Measurements from ENCODE around the gene PRKAR2B.

PRKAR2B gene

DNA sequence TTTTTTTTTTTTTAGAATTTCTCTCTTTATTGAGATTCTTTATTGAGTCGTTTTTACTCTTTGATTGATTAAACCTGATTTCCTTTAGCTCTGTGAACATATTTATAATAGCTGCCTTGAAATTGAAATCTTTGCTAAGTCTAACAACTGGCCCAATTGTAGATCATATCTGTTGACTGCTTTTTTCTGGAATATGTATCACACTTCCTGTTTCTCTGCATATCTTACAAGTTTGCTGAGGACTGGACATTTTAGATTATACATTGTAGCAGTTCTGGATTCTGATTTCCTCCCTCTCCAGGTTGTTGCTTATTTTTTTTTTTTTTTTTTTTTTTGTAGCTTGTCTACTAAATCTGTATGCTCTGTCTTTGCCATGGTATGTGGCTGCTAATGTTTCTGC, 56.3 kb downstream of the PRKAR2B start:
- TF ChIP-seq, protein P1, sequence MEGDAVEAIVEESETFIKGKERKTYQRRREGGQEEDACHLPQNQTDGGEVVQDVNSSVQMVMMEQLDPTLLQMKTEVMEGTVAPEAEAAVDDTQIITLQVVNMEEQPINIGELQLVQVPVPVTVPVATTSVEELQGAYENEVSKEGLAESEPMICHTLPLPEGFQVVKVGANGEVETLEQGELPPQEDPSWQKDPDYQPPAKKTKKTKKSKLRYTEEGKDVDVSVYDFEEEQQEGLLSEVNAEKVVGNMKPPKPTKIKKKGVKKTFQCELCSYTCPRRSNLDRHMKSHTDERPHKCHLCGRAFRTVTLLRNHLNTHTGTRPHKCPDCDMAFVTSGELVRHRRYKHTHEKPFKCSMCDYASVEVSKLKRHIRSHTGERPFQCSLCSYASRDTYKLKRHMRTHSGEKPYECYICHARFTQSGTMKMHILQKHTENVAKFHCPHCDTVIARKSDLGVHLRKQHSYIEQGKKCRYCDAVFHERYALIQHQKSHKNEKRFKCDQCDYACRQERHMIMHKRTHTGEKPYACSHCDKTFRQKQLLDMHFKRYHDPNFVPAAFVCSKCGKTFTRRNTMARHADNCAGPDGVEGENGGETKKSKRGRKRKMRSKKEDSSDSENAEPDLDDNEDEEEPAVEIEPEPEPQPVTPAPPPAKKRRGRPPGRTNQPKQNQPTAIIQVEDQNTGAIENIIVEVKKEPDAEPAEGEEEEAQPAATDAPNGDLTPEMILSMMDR (IDR thresholded peaks at IDR 0.05) = no peak
- no peak overlapping the region for H3K4me3 ChIP-seq (ENCODE audit: low read depth in 1 of 2, low read length in 1 of 2)
- H3K27ac ChIP-seq = no peak overlapping the region

DNA sequence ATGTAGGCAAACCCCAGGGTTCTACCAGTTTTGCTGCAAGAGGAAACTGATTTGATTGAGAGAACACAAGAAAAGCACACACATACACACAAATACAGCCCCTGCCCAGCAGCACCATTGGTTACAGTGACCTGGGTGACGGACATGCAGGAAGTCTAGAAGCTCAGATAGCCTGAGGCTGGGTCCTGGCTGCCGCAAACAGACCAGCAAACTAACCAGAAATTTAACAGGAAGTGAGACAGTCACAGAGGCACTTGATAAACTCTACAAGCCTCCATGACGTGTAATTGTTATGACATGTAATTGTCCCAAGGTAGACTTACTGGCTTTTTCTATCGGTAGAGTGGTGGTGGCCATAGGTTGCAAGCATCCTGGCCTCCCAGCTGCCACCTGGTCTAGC, 58.9 kb downstream of the PRKAR2B start:
- Histone ChIP-seq H3K4me1 (ENCODE audit: control insufficient read depth in 1 of 2, insufficient read depth in 1 of 2, low read depth in 1 of 2, low read length in 1 of 2) (no peaks in the 10 kb centered on the region), H3K36me3 (no peaks in the 10 kb centered on the region), H3K4me3 (ENCODE audit: low read depth in 1 of 2, low read length in 1 of 2) (no peak overlapping the region), H3K9me3 (no peaks in the 10 kb centered on the region), H3K27ac (no peak overlapping the region), H3K27me3 (no peaks in the 10 kb centered on the region)
- TF ChIP-seq, protein P1 (IDR thresholded peaks at IDR 0.05) = no peak

More for the DNA sequence above, 56.3 kb downstream of the PRKAR2B start:
- Histone ChIP-seq H3K9me3 (no peaks in the 10 kb centered on the region), H3K36me3 (no peaks in the 10 kb centered on the region), H3K4me1 (ENCODE audit: control insufficient read depth in 1 of 2, insufficient read depth in 1 of 2, low read depth in 1 of 2, low read length in 1 of 2) (no peaks in the 10 kb centered on the region), H3K27me3 (no peaks in the 10 kb centered on the region)

DNA sequence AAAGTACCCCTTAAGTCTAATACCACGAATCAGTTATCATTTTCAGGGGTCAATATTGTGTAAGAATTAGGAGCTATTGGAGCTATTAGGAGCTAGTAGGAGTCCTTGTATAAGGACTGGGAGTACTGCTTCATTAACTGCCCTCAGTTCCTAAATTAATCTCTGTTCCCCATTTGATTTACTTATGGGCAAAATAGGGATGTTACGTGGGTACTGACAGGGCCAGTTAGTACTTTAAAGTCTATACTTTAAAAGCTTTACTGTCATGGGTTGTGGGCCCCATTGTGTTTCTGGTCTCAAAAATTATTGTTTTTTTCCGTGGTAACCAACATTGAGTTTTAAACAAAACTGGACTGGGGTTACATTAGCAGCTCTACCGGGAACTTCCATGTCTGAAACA, 60.3 kb downstream of the PRKAR2B start:
- Histone ChIP-seq H3K9me3 (no peaks in the 10 kb centered on the region), H3K27me3 (no peaks in the 10 kb centered on the region), H3K36me3 (no peaks in the 10 kb centered on the region), H3K27ac (no peak overlapping the region), H3K4me1 (ENCODE audit: control insufficient read depth in 1 of 2, insufficient read depth in 1 of 2, low read depth in 1 of 2, low read length in 1 of 2) (no peaks in the 10 kb centered on the region), H3K4me3 (ENCODE audit: low read depth in 1 of 2, low read length in 1 of 2) (no peak overlapping the region)
- TF ChIP-seq, protein P1 (IDR thresholded peaks at IDR 0.05) = no peak

DNA sequence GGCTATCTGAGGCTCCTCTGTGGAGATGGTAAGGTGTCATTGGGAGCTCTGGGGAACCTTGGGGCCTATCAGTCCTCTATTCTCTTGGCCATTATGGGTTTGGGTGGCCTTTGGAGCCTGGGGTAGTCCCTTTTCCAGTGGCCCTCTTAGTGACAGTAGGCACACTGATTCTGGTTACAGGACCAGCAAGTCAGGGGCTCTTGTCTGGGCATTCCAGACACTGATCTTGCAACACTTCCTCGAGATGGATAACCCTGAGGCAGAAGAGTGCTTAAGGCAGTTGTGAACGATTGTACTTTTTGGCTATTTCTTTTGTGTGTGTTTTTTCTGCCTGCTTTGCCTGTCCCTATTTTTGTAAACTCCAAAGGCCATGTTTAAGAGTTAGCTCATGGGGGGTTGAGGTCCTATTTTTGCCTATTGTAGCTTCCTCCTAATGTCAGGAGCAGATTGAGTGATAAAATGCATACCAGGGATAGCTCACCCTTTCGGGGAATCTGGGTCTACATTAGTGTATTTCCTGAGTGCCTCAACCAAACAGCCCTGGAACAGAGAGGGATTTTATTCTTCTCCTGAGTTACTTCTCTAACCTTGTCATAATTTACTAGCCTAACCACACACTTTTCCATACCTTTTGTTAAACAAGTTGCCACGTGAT, 61.2 kb downstream of the PRKAR2B start:
- Histone ChIP-seq H3K4me3 (ENCODE audit: low read depth in 1 of 2, low read length in 1 of 2) (no peak overlapping the region), H3K27ac (no peak overlapping the region), H3K9me3 (no peaks in the 10 kb centered on the region), H3K27me3 (no peaks in the 10 kb centered on the region), H3K36me3 (no peaks in the 10 kb centered on the region), H3K4me1 (ENCODE audit: control insufficient read depth in 1 of 2, insufficient read depth in 1 of 2, low read depth in 1 of 2, low read length in 1 of 2) (no peaks in the 10 kb centered on the region)
- TF ChIP-seq, protein P1 (IDR thresholded peaks at IDR 0.05) = no peak

DNA sequence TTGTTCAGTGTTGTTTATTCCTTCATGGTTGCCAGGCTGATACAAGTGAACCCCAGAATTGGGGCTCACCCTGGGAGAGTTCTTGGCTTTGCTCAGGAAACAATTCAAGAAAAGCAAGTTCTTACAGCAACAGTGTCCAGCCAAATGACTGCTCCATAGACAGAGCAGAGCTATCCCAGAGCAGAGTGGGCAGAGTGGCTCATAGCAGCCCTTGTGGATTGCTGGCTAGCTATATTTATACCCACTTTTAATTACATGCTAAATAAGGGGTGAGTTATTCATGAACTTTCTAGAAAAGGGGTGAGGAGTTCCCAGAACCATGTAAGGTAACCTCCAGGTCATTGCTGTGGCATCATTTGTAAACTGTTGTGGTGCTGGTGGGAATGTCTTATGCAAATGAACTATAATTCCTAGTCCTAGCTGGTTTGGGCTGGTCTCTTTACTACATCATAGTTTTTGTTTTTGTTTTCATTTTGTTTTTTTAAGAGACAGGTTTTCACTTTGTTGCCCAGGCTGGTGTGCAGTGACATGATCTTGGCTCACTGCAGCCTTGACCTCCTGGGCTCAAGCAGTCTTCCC, 64.4 kb downstream of the PRKAR2B start:
- H3K4me1 ChIP-seq (ENCODE audit: control insufficient read depth in 1 of 2, insufficient read depth in 1 of 2, low read depth in 1 of 2, low read length in 1 of 2) = no peaks in the 10 kb centered on the region
- no peaks in the 10 kb centered on the region for H3K27me3 ChIP-seq
- no peaks in the 10 kb centered on the region for H3K36me3 ChIP-seq
- TF ChIP-seq, protein P1 (IDR thresholded peaks at IDR 0.05) = no peak
- H3K27ac ChIP-seq = no peak overlapping the region
- no peak overlapping the region for H3K4me3 ChIP-seq (ENCODE audit: low read depth in 1 of 2, low read length in 1 of 2)
- no peaks in the 10 kb centered on the region for H3K9me3 ChIP-seq

Data from neutrophil (primary cell).